ENCODE results near the gene UBE2J2. TPM values are rescaled to one million over a fixed set of nuclear protein-coding genes. Genes with fewer than 3 reads are reported as not detected.

UBE2J2 gene
- total RNA-seq, 1 experiment from 2014 or later, result 121 TPM

GRCh38 chr1:1311107-1312104 lies 37.8 kb upstream of the UBE2J2 start:
- in situ Hi-C loops (cut with HindIII; ENCODE audit: low pct_unique_long_range_greater_than_20kb, low sequenced_read_pairs), result no loop called here

GRCh38 chr1:1310476-1311053 lies 36.9 kb upstream of the UBE2J2 start:
- no peak for DNase-seq (ENCODE audit: low read depth)

More at GRCh38 chr1:1311107-1312104, 37.8 kb upstream of the UBE2J2 start:
- no peak for DNase-seq (ENCODE audit: low read depth)

GRCh38 chr1:1310109-1310385 lies 36.4 kb upstream of the UBE2J2 start:
- no peak for DNase-seq (ENCODE audit: low read depth)
- in situ Hi-C loops (cut with HindIII; ENCODE audit: low pct_unique_long_range_greater_than_20kb, low sequenced_read_pairs), result no loop called here

More at GRCh38 chr1:1310476-1311053, 36.9 kb upstream of the UBE2J2 start:
- in situ Hi-C loops (cut with HindIII; ENCODE audit: low pct_unique_long_range_greater_than_20kb, low sequenced_read_pairs), result no loop called here

GRCh38 chr1:1309251-1310108 lies 35.8 kb upstream of the UBE2J2 start:
- in situ Hi-C loops (cut with HindIII; ENCODE audit: low pct_unique_long_range_greater_than_20kb, low sequenced_read_pairs), result no loop called here
- DNase-seq (ENCODE audit: low read depth), result no peak

- in situ Hi-C loops (cut with HindIII; ENCODE audit: low pct_unique_long_range_greater_than_20kb, low sequenced_read_pairs), result no loop called here
- no peak for DNase-seq (ENCODE audit: low read depth)
These were observed 35.1 kb upstream of the UBE2J2 start for GRCh38 chr1:1308756-1309250.

- DNase-seq (ENCODE audit: low read depth), result peak; percentile 93
- in situ Hi-C loops (cut with HindIII; ENCODE audit: low pct_unique_long_range_greater_than_20kb, low sequenced_read_pairs), result no loop called here
These were observed 34.5 kb upstream of the UBE2J2 start, which contains the start of the genes ACAP3 and PUSL1 for GRCh38 chr1:1307923-1308755. Gene ACAP3 (minus strand): TSS chr1:1307930. CDS start chr1:1307815, 115 bp downstream. Gene PUSL1 (plus strand): TSS chr1:1308597. CDS start chr1:1308644, 47 bp downstream.

GRCh38 chr1:1307261-1307922 lies 33.7 kb upstream of the UBE2J2 start:
- peak; percentile 45 for DNase-seq (ENCODE audit: low read depth)
- in situ Hi-C loops (cut with HindIII; ENCODE audit: low pct_unique_long_range_greater_than_20kb, low sequenced_read_pairs), result no loop called here

GRCh38 chr1:1306661-1307260 lies 33.1 kb upstream of the UBE2J2 start:
- DNase-seq (ENCODE audit: low read depth), result no peak
- in situ Hi-C loops (cut with HindIII; ENCODE audit: low pct_unique_long_range_greater_than_20kb, low sequenced_read_pairs), result no loop called here

- DNase-seq (ENCODE audit: low read depth), result no peak
- in situ Hi-C loops (cut with HindIII; ENCODE audit: low pct_unique_long_range_greater_than_20kb, low sequenced_read_pairs), result no loop called here
These were observed 32.5 kb upstream of the UBE2J2 start for GRCh38 chr1:1306070-1306660.

GRCh38 chr1:1305300-1306069 lies 31.8 kb upstream of the UBE2J2 start:
- in situ Hi-C loops (cut with HindIII; ENCODE audit: low pct_unique_long_range_greater_than_20kb, low sequenced_read_pairs), result no loop called here
- DNase-seq (ENCODE audit: low read depth), result peak; percentile 80

GRCh38 chr1:1304331-1305299 lies 31.0 kb upstream of the UBE2J2 start:
- DNase-seq (ENCODE audit: low read depth), result peak; percentile 81
- in situ Hi-C loops (cut with HindIII; ENCODE audit: low pct_unique_long_range_greater_than_20kb, low sequenced_read_pairs), result no loop called here

- in situ Hi-C loops (cut with HindIII; ENCODE audit: low pct_unique_long_range_greater_than_20kb, low sequenced_read_pairs), result no loop called here
- DNase-seq (ENCODE audit: low read depth), result no peak
These were observed 30.1 kb upstream of the UBE2J2 start for GRCh38 chr1:1303736-1304135.

GRCh38 chr1:1302951-1303509 lies 29.4 kb upstream of the UBE2J2 start:
- in situ Hi-C loops (cut with HindIII; ENCODE audit: low pct_unique_long_range_greater_than_20kb, low sequenced_read_pairs), result no loop called here
- DNase-seq (ENCODE audit: low read depth), result no peak

GRCh38 chr1:1302006-1302430 lies 28.4 kb upstream of the UBE2J2 start:
- in situ Hi-C loops (cut with HindIII; ENCODE audit: low pct_unique_long_range_greater_than_20kb, low sequenced_read_pairs), result no loop called here
- DNase-seq (ENCODE audit: low read depth), result no peak

Data from Caki2 (cell line).